Tibial nerve (tissue), 4 donors: ENCODE data around the gene XRCC4. TPM values are rescaled to one million over a fixed set of nuclear protein-coding genes. Genes with fewer than 3 reads are reported as not detected.
A peak's percentile ranks its signal among the peaks of the same experiment; 100 is the strongest.

ENCODE experiments used
- DNase-seq, 2 donors: peaks; one replicate each; pipeline ENCODE4 v3.0.0-alpha.2; 2019; ENCODE audit warnings: low spot score in 2 of 2
- H3K27ac ChIP-seq, 4 donors: fragments of 200-600 bp; sonication (generic) in 3 of 4; one replicate each; pipeline ENCODE4 v1.5.1; 2017 to 2019; ENCODE audit warnings: mild to moderate bottlenecking in 1 of 4
- H3K27me3 ChIP-seq, 2 donors: fragments of 200-600 bp; sonication (generic) in 1 of 2; one replicate each; pipeline versions ENCODE4 v1.5.1 to v1.6.0; 2017 to 2019
- H3K36me3 ChIP-seq, 3 donors: fragments of 200-600 bp; sonication (generic); one replicate each; pipeline ENCODE4 v1.5.1; 2018 to 2019
- H3K4me1 ChIP-seq, 4 donors: fragments of 200-600 bp; sonication (generic) in 3 of 4; one replicate each; pipeline ENCODE4 v1.5.1; 2017 to 2019
- H3K4me3 ChIP-seq, 4 donors: fragments of 200-600 bp; sonication (generic) in 3 of 4; one replicate each; pipeline ENCODE4 v1.5.1; 2017 to 2019; ENCODE audit warnings: mild to moderate bottlenecking in 1 of 4, moderate library complexity in 1 of 4
- H3K9me3 ChIP-seq, 4 donors: fragments of 200-600 bp; sonication (generic) in 3 of 4; one replicate each; pipeline ENCODE4 v1.5.1; 2017 to 2019
- CTCF ChIP-seq, 5 experiments: fragments of 200-600 bp in 3 of 5; fragments of 450-650 bp in 2 of 5; sonication (generic) in 3 of 5; IDR thresholded peaks; one replicate each; pipeline ENCODE4 v1.5.1; 2016 to 2019; ENCODE audit warnings: antibody characterized with exemption in 5 of 5, mild to moderate bottlenecking in 3 of 5, moderate library complexity in 2 of 5
- EP300 ChIP-seq, 2 donors: sonication (generic); formaldehyde crosslinking; IDR thresholded peaks; one replicate each; pipeline ENCODE4 v1.6.1; 2017; ENCODE audit warnings: antibody characterized with exemption in 2 of 2, mild to moderate bottlenecking in 1 of 2
- POLR2A ChIP-seq, 2 donors: fragments of 450-650 bp; IDR thresholded peaks; one replicate each; pipeline ENCODE4 v1.6.1; 2017; ENCODE audit warnings: antibody characterized with exemption in 2 of 2, mild to moderate bottlenecking in 2 of 2, moderate library complexity in 2 of 2
- WGBS, 2 donors: methylation state at CpG; one replicate each; pipeline ENCODE4 v1.1.5; 2018; 5-methylcytosine and 5-hydroxymethylcytosine counted together
- total RNA-seq, 4 donors: library from RNA; depleted of rRNA; stranded (reverse); fragments of >200 nt; gene quantifications; one replicate each; pipeline ENCODE4 v1.1.0, GENCODE V29; 2016

XRCC4 gene
- total RNA-seq, 4 donors from 2014 or later: 3.1 to 11.7 (median 8.2) TPM

DNA sequence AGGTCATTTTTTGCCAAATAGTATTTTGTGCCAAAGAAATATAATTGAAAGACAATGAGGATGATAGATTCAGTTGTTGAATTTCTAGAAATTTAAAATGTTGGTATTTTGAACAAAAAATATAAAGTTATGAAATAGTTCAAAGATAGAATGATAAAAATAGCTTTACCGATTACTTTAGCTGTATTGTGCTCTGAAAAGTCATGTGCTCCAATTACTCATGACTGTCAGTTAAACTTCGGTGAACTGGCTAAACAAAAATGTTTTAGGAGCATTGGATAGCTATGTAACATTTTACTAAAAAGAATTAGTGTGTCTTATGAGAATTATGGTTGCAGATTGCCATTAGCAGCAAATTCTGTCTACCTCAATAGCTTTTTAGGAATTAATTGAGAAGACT, 216.9 kb downstream of the XRCC4 start:
- H3K9me3 ChIP-seq: peaks cover 0 to 5% (median 0%) of the 10 kb centered on the region in 4 donors
- WGBS, 2 donors: 43 to 56% methylated on average over 2 of the region's 2 CpGs
- H3K4me1 ChIP-seq: no peaks in the 10 kb centered on the region
- no peak for TF ChIP-seq CTCF (IDR thresholded peaks at IDR 0.05)
- TF ChIP-seq POLR2A (IDR thresholded peaks at IDR 0.05): no peak
- no peak for TF ChIP-seq EP300 (IDR thresholded peaks at IDR 0.05)
- no peak for DNase-seq
- H3K27ac ChIP-seq: no peak overlapping the region
- no peaks in the 10 kb centered on the region for H3K36me3 ChIP-seq
- H3K27me3 ChIP-seq: no peaks in the 10 kb centered on the region
- H3K4me3 ChIP-seq: no peak overlapping the region

DNA sequence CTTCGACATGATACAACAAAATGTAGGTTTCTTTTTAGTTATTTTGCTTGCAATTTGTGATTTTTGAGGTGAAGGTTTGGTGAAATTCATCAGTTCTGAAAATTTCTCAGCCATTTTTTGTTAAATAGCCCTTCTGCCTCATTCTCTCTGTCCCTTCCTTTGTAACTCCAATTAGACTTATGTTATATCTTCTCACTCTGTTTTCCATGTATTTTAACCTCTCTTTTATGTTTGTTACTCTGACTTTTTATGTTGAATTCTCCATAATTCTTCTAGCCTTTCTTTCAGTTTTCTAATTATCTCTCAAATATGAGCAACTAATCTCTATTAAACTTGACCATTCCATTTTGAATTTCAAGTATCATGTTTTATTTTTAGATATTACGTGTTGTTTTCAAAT, 222.0 kb downstream of the XRCC4 start:
- Histone ChIP-seq H3K4me1 (no peaks in the 10 kb centered on the region), H3K4me3 (no peak overlapping the region), H3K36me3 (no peaks in the 10 kb centered on the region), H3K27ac (no peak overlapping the region), H3K9me3 (peaks cover 0 to 15% (median 0%) of the 10 kb centered on the region in 4 donors), H3K27me3 (no peaks in the 10 kb centered on the region)
- no peak for DNase-seq
- 96% methylated on average over 2 of the region's 2 CpGs for WGBS, 2 donors
- TF ChIP-seq POLR2A (IDR thresholded peaks at IDR 0.05) (no peak), EP300 (IDR thresholded peaks at IDR 0.05) (no peak), CTCF (IDR thresholded peaks at IDR 0.05) (no peak)

- Histone ChIP-seq H3K36me3 (no peaks in the 10 kb centered on the region), H3K27me3 (no peaks in the 10 kb centered on the region), H3K4me1 (peaks cover 0 to 20% (median 0%) of the 10 kb centered on the region in 4 donors), H3K4me3 (no peak overlapping the region), H3K27ac (peak overlapping the region in 2 of 4 donors; percentile 78 to 91), H3K9me3 (no peaks in the 10 kb centered on the region)
- TF ChIP-seq EP300 (IDR thresholded peaks at IDR 0.05) (peak; percentile 21 to 93), CTCF (IDR thresholded peaks at IDR 0.05) (no peak), POLR2A (IDR thresholded peaks at IDR 0.05) (peak in 1 of 2 donors; percentile 21)
- peak; percentile 24 to 76 for DNase-seq
- WGBS, 2 donors: 14 to 22% methylated on average over 3 of the region's 3 CpGs
These were observed 229.4 kb downstream of the XRCC4 start for GRCh38 chr5:83306572-83307241.

- Histone ChIP-seq H3K4me1 (peaks cover 0 to 1% (median 0%) of the 10 kb centered on the region in 4 donors), H3K27me3 (no peaks in the 10 kb centered on the region), H3K4me3 (no peak overlapping the region), H3K36me3 (no peaks in the 10 kb centered on the region), H3K27ac (no peak overlapping the region), H3K9me3 (peaks cover 0 to 8% (median 0%) of the 10 kb centered on the region in 4 donors)
- peak in 1 of 2 donors; percentile 36 for DNase-seq
- peak in 1 of 2 donors; percentile 72 for TF ChIP-seq EP300 (IDR thresholded peaks at IDR 0.05)
- TF ChIP-seq POLR2A (IDR thresholded peaks at IDR 0.05): no peak
- 83 to 92% methylated on average over 2 of the region's 2 CpGs for WGBS, 2 donors
These were observed 235.3 kb downstream of the XRCC4 start for GRCh38 chr5:83312663-83313062.

DNA sequence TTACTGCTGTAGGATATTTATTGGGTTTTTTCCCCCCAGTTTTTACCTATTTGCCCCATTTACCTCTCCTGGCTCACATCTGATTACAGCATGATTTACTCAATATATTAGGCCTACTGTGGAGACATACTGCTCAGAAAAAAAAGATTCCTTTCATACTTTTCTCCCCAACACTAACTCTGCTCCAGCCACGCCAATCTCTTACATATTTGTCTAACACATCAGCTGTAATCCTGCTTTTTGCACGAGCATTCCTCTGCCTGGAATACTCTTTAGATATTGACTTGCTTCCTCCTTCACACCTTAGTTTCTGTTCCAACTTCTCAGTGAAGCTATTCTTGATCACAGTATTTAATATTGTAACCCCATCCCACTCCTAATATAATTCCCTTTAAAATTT, 236.1 kb downstream of the XRCC4 start:
- Histone ChIP-seq H3K36me3 (no peaks in the 10 kb centered on the region), H3K4me3 (no peak overlapping the region), H3K9me3 (peaks cover 0 to 8% (median 0%) of the 10 kb centered on the region in 4 donors), H3K4me1 (no peaks in the 10 kb centered on the region), H3K27me3 (no peaks in the 10 kb centered on the region), H3K27ac (peak overlapping the region in 1 of 4 donors; percentile 37)
- WGBS, 2 donors: 63 to 71% methylated on average over 2 of the region's 2 CpGs
- TF ChIP-seq CTCF (IDR thresholded peaks at IDR 0.05) (no peak), POLR2A (IDR thresholded peaks at IDR 0.05) (no peak), EP300 (IDR thresholded peaks at IDR 0.05) (no peak)
- DNase-seq: no peak
